COLO829 (cell line): Measurements from ENCODE around the gene SPIRE2.
"Not testable (repeated sequence)": the region's sequence is repeated elsewhere in the genome, so short reads cannot be mapped to it uniquely, and the experiment has no call there.

Experiments used
- DNase-seq: peaks from one replicate; pipeline ENCODE4 v3.0.0; 2012; ENCODE audit warnings: low spot score

The SPIRE2 gene

DNA sequence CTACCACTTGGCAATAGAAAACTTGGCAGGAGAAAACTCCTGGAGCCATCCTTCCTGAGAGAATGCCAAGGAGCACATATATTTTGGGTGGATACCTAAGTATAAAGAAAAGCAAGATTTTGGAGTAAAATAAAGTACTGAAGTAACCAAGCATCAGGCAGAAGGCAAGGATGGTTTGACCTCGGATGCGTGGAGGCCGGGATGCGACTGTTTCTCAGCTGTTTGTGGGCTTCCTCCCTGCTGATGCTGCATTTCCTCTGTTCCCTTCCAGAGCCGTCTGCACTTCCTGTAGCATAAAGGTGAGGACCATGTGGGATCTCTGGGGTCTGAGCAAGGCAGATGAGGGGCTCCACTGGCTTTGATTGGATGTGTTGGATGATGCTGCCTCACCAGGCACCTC, 39.6 kb downstream of the SPIRE2 start:
- DNase-seq, result no peak

DNA sequence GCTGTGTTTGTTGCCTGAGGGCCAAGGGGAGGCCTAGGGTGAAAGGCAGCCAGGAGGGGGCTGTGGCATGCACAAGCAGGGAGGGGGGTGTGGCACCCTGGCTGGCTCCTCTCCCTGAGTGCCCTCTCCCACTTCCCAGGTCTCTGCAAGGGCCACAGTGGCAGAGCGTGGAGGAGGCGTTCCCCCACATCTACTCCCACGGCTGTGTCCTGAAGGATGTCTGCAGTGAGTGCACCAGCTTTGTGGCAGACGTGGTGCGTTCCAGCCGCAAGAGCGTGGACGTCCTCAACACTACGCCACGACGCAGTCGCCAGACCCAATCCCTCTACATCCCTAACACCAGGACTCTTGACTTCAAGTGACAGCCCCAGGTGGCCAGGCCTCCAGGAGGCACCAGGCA, 41.6 kb downstream of the SPIRE2 start:
- DNase-seq, result no peak

DNA sequence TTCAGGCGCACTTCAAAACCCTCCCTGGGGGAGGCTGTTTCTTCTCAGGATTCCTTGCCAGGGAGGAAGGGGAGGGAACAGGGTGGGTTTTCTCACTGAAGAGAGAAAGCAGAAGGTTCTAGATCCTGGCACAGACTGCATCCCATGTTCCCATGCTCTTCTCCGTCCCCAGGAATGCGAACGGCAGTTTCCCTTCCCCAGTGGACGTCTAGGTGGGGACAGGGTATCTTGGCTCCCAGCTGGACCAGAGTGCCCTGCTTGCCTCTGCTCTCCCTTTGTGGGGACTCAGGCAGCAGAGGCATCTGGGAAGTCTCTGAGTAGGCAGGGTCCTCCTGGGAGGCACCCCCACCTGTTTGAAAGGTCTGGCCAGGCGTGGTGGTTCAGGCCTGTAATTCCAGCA, 42.2 kb downstream of the SPIRE2 start:
- no peak for DNase-seq

DNA sequence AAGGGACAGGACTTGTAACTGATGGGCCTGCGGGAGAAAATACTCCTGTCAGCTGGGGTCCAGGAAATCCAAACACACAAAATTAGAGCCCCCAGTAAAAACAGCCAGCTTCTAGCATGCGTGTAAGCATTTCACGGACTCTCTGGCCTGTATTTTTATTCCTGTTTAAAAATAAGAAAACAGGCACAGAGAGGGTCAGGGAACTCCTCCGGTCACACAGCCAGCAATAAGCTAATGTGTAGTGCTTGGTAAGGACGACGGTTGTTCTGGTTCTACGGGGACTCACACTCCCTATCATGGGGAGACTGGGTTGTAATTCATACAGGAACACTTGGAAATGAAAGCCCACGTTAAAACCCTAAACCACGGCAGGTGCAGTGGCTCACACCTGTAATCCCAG, 43.6 kb downstream of the SPIRE2 start:
- no peak for DNase-seq

DNA sequence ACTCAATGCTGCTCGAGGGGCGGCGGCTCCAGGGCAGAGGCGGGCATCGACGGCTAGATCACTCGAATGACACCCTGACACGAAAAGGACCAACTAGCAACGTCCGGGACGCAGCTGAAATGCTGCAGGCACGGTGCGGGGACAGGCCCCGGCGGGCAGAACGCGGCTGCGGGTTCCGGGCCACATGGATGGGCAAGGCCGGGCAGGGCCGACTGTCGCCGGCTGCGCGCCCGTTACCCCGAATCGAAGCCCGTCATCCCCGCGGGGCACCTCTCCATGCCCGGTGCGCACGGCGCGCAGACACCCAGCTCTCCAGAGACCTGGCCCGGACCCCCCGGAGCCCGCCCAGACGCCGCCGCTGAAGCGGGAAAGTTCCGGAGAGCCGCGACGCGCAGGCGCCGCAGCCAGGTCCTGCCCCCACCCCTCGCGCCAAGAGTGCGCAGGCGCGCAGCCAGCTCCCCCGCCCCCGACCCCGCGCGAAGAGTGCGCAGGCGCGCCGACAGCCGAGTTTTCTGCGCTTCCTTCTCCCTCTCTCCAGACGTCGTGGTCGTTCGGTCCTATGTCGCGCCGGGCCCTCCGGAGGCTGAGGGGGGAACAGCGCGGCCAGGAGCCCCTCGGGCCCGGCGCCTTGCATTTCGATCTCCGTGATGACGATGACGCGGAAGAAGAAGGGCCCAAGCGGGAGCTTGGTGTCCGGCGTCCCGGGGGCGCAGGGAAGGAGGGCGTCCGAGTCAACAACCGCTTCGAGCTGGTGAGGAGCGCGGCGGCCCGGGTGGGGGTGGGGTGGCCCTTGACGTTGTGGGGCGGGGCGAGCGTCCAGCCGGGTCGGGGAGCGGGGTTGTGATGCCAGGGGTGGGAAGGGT, 45.1 kb downstream of the SPIRE2 start, which contains the start of gene TCF25:
TSS of gene TCF25 (plus strand) at position 484 of the 863 bp plus-strand sequence. CDS start at position 560, 76 bp downstream.
- peak; percentile 76 for DNase-seq

DNA sequence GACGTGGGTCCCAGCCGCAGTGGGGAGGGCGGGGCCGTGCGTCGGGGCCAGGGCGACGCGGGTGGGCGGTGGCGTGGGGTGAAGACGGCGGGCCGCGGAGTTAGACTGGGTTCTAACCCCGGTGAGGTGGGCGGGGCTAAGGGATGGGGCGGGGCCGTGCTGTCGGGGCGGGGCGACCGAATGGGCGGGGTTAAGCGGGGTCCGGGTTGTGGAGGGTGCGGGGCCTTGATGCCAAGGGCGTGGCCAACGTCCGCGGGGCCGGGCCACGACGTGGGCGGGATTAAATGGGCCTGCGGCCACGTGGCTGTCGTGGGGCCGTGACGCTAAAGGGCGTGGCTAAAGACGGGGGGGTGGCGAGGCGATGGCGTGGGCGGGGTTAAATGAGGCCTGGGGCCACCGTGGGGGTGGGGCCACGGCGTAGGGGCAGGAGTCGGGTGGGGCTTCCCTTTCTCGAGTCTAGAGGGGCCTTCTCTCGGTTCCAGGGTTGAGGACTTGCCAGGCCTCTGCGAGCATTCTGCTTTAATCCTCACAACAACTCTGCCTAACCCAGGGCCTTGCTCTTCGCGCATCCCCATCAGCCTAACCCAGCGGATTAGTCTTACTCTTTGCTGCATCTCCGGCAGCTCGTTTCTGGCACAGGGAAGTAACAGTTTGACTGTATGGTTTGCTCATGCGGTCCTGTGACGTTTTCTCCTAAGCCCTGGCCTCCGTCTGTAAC, 45.9 kb downstream of the SPIRE2 start:
- DNase-seq, result peak; percentile 89

DNA sequence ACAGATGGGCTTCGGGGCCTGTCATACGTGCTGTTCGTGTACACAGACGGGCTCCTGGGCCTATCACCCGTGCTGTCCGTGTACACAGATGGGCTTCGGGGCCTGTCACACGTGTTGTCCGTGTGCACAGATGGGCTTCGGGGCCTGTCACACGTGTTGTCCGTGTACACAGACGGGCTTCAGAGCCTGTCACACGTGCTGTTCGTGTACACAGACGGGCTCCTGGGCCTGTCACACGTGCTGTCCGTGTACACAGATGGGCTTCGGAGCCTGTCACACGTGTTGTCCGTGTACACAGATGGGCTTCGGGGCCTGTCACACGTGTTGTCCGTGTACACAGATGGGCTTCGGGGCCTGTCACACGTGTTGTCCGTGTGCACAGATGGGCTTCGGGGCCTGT, 50.8 kb downstream of the SPIRE2 start:
- not testable (repeated sequence) for DNase-seq

DNA sequence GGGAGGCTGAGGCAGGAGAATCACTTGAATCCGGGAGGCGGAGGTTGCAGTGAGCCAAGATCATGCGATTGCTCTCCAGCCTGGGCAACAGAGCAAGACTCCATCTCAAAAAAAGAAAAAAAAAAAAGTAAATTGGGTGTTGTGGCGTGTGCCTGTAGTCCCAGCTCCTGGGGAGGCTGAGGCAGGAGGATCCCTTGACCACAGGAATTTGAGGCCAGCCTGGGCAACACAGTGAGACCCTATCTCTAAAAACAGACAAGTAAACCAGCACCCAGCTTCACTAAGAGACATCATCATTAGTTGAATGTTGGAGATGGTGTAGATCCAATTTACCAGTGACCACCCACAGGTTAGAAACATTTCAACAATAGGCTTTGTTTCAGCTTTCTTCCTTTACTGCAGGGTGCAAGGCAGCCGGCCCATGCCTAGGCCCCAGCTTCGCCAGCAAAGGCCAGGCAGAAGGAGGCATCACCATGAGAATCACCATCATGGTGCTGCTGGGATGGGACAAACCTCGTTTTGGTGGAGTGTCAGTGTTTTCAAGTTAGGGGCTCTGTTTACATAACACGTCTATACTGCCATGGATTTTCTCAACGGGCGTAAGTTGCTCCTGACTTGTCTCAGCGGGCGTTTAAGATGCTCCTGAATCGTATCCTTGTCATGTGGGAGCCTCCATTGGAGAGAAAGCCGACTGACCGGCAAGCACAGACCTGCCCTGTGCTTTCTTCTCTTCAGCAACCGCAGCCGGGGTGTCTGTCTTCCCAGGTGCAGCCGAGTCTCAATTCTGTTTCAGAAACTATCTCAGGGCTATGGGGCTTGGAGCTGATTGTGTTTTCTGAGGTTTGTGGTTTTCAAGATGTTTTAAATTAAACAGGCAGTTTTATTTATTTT, 52.4 kb downstream of the SPIRE2 start:
- DNase-seq, result no peak

DNA sequence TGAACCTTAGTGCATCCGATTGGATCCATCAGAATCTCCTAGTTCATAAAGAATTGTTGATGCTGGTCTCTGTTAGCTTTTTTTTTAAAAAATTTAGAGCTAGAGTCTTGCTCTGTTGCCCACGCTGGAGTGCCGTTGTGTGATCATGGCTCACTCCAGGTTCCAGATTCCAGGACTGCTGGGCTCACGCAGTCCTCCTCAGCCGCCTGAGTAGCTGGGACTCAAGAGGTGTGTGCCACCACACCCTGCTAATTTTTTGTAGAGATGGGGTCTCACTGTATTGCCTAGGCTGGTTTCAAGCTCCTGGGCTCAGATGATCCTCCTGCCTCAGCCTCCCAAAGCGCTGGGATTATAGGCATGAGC, 53.1 kb downstream of the SPIRE2 start:
- no peak for DNase-seq

DNA sequence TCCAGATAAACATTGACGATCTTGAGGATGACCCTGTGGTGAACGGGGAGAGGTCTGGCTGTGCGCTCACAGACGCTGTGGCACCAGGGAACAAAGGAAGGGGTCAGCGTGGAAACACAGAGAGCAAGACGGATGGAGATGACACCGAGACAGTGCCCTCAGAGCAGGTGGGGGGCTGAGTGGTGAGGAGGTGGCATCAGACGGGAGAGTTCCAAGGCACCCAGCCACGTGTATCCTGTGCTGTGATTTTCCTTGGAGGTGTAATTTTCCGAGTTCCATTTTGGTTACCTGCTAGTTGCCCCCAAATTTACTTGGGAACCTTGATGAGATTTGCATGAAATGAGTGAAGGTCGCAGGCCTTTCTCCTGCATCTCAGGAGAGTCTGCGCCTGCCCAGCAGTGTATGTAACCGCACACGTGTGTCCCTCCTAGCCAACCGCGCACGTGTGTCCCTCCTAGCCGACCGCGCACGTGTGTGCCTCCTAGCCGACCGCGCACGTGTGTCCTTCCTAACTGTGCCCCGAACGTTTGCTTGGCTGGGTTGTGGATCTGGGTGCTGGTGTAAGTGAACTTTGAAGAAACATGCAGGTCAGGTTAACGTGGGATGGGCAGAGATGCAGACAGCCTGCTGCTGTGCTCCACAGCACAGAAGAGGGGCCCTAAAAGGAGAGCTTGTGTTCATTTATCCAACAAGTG, 55.2 kb downstream of the SPIRE2 start:
- no peak for DNase-seq

DNA sequence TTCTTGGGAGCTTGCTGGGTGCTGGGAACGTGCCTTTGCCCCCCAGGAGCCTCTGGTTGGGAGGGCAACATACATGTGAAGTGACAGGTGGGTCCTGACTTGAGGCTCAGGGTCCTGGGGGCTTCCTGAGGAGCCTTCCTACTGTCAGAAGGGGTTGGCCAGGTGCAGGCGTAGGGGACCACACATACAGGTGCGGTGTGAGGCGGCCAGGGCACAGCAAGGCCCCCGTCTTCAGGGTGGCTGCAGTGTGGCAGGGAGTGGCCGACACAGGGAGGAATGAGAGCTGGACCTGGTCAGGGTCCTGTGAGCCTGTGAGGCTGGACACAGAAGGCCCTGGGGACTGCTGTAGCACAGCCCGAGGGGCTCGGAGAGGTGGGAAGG, 55.8 kb downstream of the SPIRE2 start:
- no peak for DNase-seq

DNA sequence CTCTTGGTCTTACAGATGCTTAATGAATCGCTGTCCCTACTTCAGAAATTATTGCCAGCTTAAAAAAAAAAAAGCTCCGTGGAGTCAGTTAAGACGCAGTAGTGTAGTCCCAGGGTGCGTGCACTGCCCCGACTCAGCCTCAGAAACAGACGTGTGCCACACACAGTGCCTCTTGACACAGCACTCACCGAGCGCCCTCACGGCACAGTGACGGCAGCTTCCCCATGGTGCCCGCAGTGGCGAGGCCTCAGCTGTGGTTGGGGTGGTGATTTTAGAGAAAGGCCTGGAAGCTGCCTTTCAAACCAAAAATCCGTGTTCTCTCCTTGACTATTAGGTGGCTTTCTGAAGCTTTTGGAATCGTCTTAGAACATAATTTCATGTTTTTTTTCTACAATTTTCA, 59.0 kb downstream of the SPIRE2 start:
- no peak for DNase-seq

DNA sequence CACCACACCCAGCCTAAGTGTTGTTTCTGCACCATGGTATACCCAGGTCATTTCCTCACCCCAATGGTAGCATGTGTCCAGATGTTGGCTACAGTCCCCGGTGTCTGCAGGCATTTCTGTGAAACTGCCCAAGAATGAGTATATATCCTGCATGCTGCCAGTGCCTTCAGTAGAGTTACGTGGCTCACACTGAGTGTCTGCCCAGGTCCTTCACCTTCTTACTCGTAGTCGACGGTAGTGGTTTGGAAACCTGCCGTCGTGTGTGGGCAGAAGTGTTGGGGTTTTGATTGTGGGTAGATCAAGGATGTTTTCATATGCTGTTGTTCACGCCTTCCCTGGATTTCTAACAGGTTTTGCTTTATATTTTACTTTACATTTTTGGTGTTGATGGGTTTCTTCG, 61.9 kb downstream of the SPIRE2 start:
- DNase-seq, result no peak

DNA sequence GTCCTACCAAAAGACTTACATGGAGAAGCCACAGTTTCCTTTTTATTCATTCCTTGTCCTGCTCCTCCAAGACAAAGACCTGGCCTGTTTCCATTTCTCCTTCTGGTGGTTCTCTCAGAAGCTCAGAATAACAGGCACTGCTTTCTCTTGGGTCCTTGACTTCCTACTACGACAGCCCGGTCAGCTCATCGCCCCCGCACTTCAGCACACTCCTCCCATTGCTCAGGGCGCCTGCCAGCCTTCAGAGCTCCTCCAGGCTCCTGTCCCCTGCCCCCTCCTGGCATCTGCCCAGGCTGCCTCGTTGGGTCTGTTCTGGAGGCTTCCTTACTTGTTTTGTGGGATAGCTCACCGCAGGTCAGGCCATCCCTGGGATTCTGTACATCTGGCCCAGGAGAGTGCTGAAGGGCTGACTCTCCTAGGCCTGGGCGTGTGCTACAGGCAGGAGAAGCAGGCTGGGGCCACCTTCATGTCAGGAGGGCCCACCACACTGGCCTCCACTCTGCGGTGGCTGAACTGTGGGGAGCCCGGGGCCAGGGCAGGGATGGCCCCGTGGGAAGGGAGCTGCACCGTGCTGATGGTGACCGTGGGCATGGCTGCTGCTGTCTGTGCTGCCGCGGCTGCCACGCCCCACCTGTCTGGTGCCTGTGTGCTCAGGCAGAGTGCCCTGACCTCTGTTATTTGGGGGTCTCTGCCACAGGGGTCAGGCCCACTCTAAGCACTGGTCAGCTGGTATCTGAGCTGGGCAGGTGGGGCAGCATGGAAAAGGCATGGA, 62.8 kb downstream of the SPIRE2 start:
- DNase-seq, result peak; percentile 79

DNA sequence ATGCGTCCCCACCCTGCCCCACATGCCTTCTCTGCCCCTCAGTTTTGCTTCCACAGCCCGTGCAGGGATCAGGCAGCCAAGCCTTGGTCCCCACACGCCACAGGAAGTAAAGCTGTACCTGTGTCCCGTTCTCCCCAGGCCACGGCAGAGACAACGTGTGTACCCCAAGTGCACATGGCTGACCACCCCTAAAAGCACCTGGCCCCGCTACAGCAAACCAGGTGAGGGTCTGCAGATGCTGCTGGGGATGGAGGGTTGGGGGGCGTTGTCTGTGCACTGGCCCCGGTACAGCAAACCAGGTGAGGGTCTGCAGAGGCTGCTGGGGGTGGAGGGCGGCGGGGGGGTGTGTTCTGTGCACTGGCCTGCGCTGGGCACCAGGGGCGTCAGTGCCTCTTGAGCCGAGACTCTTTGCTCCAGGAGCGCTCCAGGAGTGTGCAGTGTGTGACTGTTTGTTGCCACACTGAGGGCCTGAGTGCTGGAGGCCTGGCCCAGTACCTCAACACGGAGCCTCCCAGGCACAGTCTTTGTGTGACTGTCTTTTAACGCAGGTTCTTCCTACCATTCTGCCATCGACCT, 63.9 kb downstream of the SPIRE2 start:
- no peak for DNase-seq

DNA sequence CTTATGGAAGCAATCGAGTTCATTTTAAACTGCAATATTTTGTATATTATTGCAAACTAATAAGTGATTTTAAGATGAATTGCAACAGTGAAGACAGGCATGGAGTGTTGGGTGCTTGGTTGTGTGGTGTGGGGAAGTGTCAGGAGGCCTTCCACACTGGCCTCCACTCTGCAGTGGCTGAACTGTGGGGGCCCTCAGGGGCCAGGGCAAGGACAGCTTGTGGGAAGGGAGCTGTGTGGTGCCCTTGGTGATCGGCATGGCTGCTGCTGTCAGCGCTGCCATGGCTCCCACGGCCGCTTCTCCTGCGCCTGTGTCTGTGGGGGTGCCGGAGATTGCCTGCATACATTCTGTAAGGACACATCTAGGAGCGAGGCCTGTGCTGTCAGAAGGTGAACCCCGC, 64.4 kb downstream of the SPIRE2 start:
- DNase-seq, result no peak

DNA sequence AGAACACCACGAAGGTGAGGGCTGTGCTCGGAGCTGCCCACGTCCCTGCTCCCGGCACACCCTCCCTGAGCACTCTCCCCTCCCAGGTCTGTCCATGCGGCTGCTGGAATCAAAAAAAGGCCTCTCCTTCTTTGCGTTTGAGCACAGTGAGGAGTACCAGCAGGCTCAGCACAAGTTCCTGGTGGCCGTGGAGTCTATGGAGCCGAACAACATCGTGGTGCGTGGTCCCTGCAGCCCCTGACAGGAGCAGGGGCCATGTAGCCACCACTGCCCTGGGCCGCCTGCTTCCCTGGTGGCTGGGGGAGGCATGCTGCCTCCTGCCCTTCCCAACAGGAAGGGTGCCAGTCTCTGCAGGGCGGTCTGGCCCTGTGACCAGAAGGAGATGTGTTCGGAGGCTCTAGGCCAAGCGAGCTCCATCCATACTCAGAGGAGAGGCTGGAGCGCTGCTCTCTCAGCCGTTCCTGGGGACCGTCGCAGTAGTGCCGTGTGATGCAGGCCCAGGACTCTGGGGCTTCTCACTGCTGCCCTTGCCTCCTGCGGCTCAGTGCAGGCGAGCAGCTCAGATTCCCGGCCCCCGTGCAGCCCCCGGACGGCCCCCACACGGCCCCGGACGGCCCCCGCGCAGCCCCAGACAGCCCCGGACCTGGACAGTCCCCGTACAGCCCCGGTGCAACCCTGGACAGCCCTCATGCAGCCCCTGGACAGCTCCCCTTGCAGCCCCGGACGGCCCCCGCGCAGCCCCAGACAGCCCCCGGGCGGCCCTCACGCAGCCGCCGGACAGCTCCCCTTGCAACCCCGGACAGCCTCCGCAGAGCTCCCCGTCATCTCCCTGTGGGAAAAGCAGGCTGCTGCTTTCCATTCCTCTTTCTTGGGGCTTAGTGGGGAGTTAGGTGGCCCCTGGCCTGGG, 65.6 kb downstream of the SPIRE2 start:
- no peak for DNase-seq

DNA sequence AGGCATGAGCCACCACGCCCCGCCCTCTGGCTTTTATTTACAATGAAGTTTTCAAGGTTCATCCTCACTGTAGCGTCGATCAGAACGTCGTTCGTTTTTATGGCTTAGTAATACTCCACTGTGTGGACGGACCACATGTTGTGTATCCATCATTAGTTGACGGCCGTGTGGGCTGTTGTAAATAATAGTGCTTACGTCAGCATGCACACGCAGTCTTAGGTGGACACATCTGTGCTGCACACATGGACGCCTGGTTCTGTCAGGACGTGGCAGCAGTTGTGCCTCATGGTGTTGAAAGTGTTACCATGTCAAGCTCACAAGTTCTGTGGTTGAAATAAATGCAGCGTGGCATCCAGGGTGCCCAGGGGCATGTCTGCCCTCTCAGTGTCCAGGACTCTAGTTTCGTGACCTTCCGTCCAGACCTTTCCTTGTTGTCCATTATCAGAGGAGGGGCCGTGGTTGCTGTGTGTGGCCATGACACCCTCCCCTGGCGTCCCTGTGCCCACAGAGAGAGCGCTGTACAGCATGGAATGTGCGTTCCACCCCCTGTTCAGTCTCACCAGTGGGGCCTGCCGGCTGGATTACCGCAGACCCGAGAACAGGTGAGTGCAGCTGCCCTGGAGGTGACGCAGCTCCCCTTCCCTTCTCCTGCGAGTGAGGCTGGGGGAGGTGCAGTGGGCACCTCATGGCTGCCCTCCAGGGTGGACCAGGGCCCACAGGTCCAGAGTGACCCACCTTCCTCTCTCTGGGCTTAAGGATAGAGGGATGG, 67.4 kb downstream of the SPIRE2 start:
- no peak for DNase-seq

DNA sequence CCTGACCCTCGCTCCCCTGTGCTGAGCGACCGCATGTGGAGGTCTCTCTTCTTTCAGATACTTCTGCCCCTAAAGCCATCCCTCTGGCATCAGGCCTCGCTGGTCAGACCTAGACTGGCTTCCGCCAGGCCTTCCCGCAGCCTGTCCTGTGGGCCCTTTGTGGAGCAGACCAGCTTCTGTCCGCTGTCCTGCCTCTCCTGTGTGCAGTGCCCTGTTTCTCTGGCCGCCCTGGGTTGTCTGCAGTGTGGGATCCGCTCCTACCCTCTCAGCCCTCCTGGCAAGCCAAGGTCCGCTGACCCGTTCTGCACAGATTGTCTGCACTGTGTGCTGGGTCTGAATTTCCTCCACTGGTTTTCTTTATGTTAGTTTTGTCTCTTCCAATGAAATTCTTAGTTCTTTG, 68.9 kb downstream of the SPIRE2 start:
- DNase-seq, result no peak
